Mesenchymal stem cell (in vitro differentiated cells and primary cell): Measurements from ENCODE around the gene ZKSCAN4.

Source experiments
- DNase-seq: peaks from one replicate; pipeline ENCODE4 v3.0.0-alpha.2; 2013
- H2AFZ ChIP-seq: one replicate; pipeline ENCODE4 v1.6.1; 2013; ENCODE audit warnings: low read depth, mild to moderate bottlenecking, control low read depth, inconsistent platforms, low read length, moderate library complexity
- H2AK5ac ChIP-seq: 2 replicates; pipeline ENCODE4 v1.6.1; 2013; ENCODE audit warnings: low read length, moderate library complexity, mild to moderate bottlenecking, inconsistent platforms; ENCODE audit not compliant: severe bottlenecking
- H2BK120ac ChIP-seq: one replicate; pipeline ENCODE4 v1.6.1; 2013; ENCODE audit warnings: low read depth, mild to moderate bottlenecking, inconsistent platforms, low read length, moderate library complexity
- H2BK12ac ChIP-seq, 2 experiments: one replicate each; pipeline ENCODE4 v1.6.1; 2013; ENCODE audit warnings: inconsistent platforms in 2 of 2, low read length in 2 of 2, mild to moderate bottlenecking in 2 of 2, moderate library complexity in 2 of 2, control low read depth in 1 of 2
- H2BK15ac ChIP-seq: one replicate; pipeline ENCODE4 v1.6.1; 2013; ENCODE audit warnings: mild to moderate bottlenecking, low read depth, inconsistent platforms; ENCODE audit not compliant: poor library complexity, severe bottlenecking
- H2BK5ac ChIP-seq: 2 replicates; pipeline ENCODE4 v1.6.1; 2013; ENCODE audit warnings: low read depth, mild to moderate bottlenecking, low read length, control low read depth, inconsistent platforms; ENCODE audit not compliant: poor library complexity, severe bottlenecking
- H3K14ac ChIP-seq, 2 experiments: one replicate each; pipeline ENCODE4 v1.6.1; 2013; ENCODE audit warnings: inconsistent platforms in 2 of 2, low read length in 2 of 2, control low read depth in 1 of 2, mild to moderate bottlenecking in 1 of 2, moderate library complexity in 1 of 2
- H3K18ac ChIP-seq, 2 experiments: one replicate each; pipeline ENCODE4 v1.6.1; 2013; ENCODE audit warnings: inconsistent platforms in 2 of 2, low read length in 2 of 2, control low read depth in 1 of 2, low read depth in 1 of 2, mild to moderate bottlenecking in 1 of 2
- H3K23ac ChIP-seq, 2 experiments: one replicate each; pipeline ENCODE4 v1.6.1; 2013; ENCODE audit warnings: inconsistent platforms in 2 of 2, low read length in 2 of 2, mild to moderate bottlenecking in 2 of 2, moderate library complexity in 2 of 2, control low read depth in 1 of 2
- H3K27ac ChIP-seq: 2 replicates; pipeline ENCODE4 v1.5.1; 2013; ENCODE audit warnings: mild to moderate bottlenecking, moderate library complexity, low read length, control low read depth, inconsistent platforms; ENCODE audit not compliant: poor library complexity, severe bottlenecking
- H3K27me3 ChIP-seq, 2 experiments: 2 replicates each; pipeline versions ENCODE4 v1.6.1 to v1.7.0; 2013; ENCODE audit warnings: low read length in 2 of 2, mild to moderate bottlenecking in 2 of 2, moderate library complexity in 2 of 2, control low read depth in 1 of 2, inconsistent platforms in 1 of 2; ENCODE audit not compliant: control insufficient read depth in 1 of 2, insufficient read depth in 1 of 2
- H3K36me3 ChIP-seq, 2 experiments: 2 replicates each; pipeline versions ENCODE4 v1.6.1 to v1.7.0; 2013; ENCODE audit warnings: low read length in 2 of 2, control low read depth in 1 of 2, inconsistent platforms in 1 of 2, low read depth in 1 of 2, mild to moderate bottlenecking in 1 of 2; ENCODE audit not compliant: insufficient read depth in 2 of 2, control insufficient read depth in 1 of 2
- H3K4ac ChIP-seq, 2 experiments: one replicate each; pipeline ENCODE4 v1.6.1; 2013; ENCODE audit warnings: inconsistent platforms in 2 of 2, low read length in 2 of 2, mild to moderate bottlenecking in 2 of 2, moderate library complexity in 2 of 2, control low read depth in 1 of 2, low read depth in 1 of 2
- H3K4me1 ChIP-seq: 2 replicates; pipeline ENCODE4 v1.6.1; 2013; ENCODE audit warnings: low read depth, low read length, control low read depth; ENCODE audit not compliant: control insufficient read depth, insufficient read depth
- H3K4me2 ChIP-seq: 2 replicates; pipeline ENCODE4 v1.6.1; 2013; ENCODE audit warnings: low read length, mild to moderate bottlenecking, inconsistent platforms; ENCODE audit not compliant: poor library complexity, severe bottlenecking
- H3K4me3 ChIP-seq, 2 experiments: 2 replicates each; pipeline versions ENCODE4 v1.5.1 to v1.7.0; 2013; ENCODE audit warnings: low read length in 2 of 2, mild to moderate bottlenecking in 2 of 2, control low read depth in 1 of 2, low read depth in 1 of 2; ENCODE audit not compliant: insufficient read depth in 1 of 2
- H3K79me1 ChIP-seq: replicated peaks from 2 replicates; pipeline ENCODE4 v1.6.1; 2013; ENCODE audit warnings: mild to moderate bottlenecking, control low read depth, low read length, inconsistent platforms; ENCODE audit not compliant: poor library complexity, severe bottlenecking
- H3K9ac ChIP-seq: 2 replicates; pipeline ENCODE4 v1.7.0; 2013; ENCODE audit warnings: mild to moderate bottlenecking, low read length, moderate library complexity
- H3K9me3 ChIP-seq: 2 replicates; pipeline ENCODE4 v1.7.0; 2013; ENCODE audit warnings: mild to moderate bottlenecking, low read length; ENCODE audit not compliant: control insufficient read depth
- H4K8ac ChIP-seq: one replicate; pipeline ENCODE4 v1.6.1; 2013; ENCODE audit warnings: inconsistent platforms, mild to moderate bottlenecking, low read length, moderate library complexity
- H4K91ac ChIP-seq: one replicate; pipeline ENCODE4 v1.6.1; 2013; ENCODE audit warnings: mild to moderate bottlenecking, low read length, inconsistent platforms
- WGBS: methylation state at CpG from one replicate; pipeline ENCODE4 v1.1.7; 2013; ENCODE audit warnings: mixed read lengths; 5-methylcytosine and 5-hydroxymethylcytosine counted together

The ZKSCAN4 gene

GRCh38 chr6:28274888-28275287, 22.8 kb upstream of the ZKSCAN4 start:
- Histone ChIP-seq H3K23ac (no peak overlapping the region), H3K79me1 (peaks cover 19% of the 10 kb centered on the region), H3K4me2 (no peak overlapping the region), H3K36me3 (peaks cover 13 to 63% of the 10 kb centered on the region in 2 experiments), H3K4ac (no peak overlapping the region), H3K18ac (no peak overlapping the region), H2BK15ac (no peak overlapping the region), H3K27ac (no peak overlapping the region), H3K4me3 (no peak overlapping the region), H2AFZ (no peak overlapping the region), H3K14ac (no peak overlapping the region), H4K8ac (no peak overlapping the region), H4K91ac (no peak overlapping the region), H3K4me1 (no peaks in the 10 kb centered on the region), H2AK5ac (no peak overlapping the region), H2BK12ac (no peak overlapping the region), H3K9me3 (no peaks in the 10 kb centered on the region), H3K9ac (no peak overlapping the region), H2BK5ac (no peak overlapping the region), H2BK120ac (no peak overlapping the region), H3K27me3 (no peaks in the 10 kb centered on the region)
- no peak for DNase-seq

- Histone ChIP-seq H3K27me3 (no peaks in the 10 kb centered on the region), H2BK5ac (no peak overlapping the region), H2AFZ (no peak overlapping the region), H3K9ac (peak overlapping the region; percentile 47), H3K4ac (no peak overlapping the region), H3K9me3 (no peaks in the 10 kb centered on the region), H2AK5ac (no peak overlapping the region), H3K4me1 (peaks cover 3% of the 10 kb centered on the region), H4K91ac (no peak overlapping the region), H2BK15ac (no peak overlapping the region), H4K8ac (no peak overlapping the region), H2BK120ac (no peak overlapping the region), H3K14ac (no peak overlapping the region), H3K18ac (no peak overlapping the region), H3K79me1 (peaks cover 21% of the 10 kb centered on the region), H3K27ac (peak overlapping the region; percentile 81), H3K23ac (no peak overlapping the region), H3K4me2 (no peak overlapping the region), H3K4me3 (no peak overlapping the region), H3K36me3 (peaks cover 10 to 30% of the 10 kb centered on the region in 2 experiments), H2BK12ac (no peak overlapping the region)
- DNase-seq, result peak; percentile 85
Measured at GRCh38 chr6:28269492-28269891, 17.4 kb upstream of the ZKSCAN4 start.

GRCh38 chr6:28267695-28268059, 15.6 kb upstream of the ZKSCAN4 start:
- peak overlapping the region in 1 of 2 experiments; percentile 96 for H3K4me3 ChIP-seq
- H3K27ac ChIP-seq, result peak overlapping the region; percentile 91
- H2BK5ac ChIP-seq, result no peak overlapping the region
- H3K23ac ChIP-seq, result no peak overlapping the region
- no peak for DNase-seq
- H2BK12ac ChIP-seq, result no peak overlapping the region
- no peak overlapping the region for H4K91ac ChIP-seq
- H3K9ac ChIP-seq, result peak overlapping the region; percentile 97
- H3K4me1 ChIP-seq, result peaks cover 3% of the 10 kb centered on the region
- H3K79me1 ChIP-seq, result peaks cover 19% of the 10 kb centered on the region
- H3K4me2 ChIP-seq, result peak overlapping the region; percentile 60
- H4K8ac ChIP-seq, result no peak overlapping the region
- 0% methylated on average over 1 of the region's 1 CpG for WGBS
- no peak overlapping the region for H2AK5ac ChIP-seq
- peak overlapping the region in 1 of 2 experiments; percentile 28 for H3K18ac ChIP-seq
- no peak overlapping the region for H3K14ac ChIP-seq
- no peak overlapping the region for H3K4ac ChIP-seq
- H2AFZ ChIP-seq, result no peak overlapping the region
- H3K36me3 ChIP-seq, result peaks cover 6 to 12% of the 10 kb centered on the region in 2 experiments
- H2BK15ac ChIP-seq, result no peak overlapping the region
- no peaks in the 10 kb centered on the region for H3K27me3 ChIP-seq
- no peak overlapping the region for H2BK120ac ChIP-seq
- no peaks in the 10 kb centered on the region for H3K9me3 ChIP-seq

GRCh38 chr6:28266962-28267694, 15.1 kb upstream of the ZKSCAN4 start, which contains the start of gene ZSCAN26:
ZSCAN26 (plus strand) TSS chr6:28267143; CDS start chr6:28271920, 4,777 bp downstream.
- under 1% methylated on average over 26 of the region's 32 CpGs for WGBS
- H3K79me1 ChIP-seq, result peaks cover 16% of the 10 kb centered on the region

More at GRCh38 chr6:28266962-28267694, 15.1 kb upstream of the ZKSCAN4 start, which contains the start of gene ZSCAN26:
- peak within 1 kb of the TSS; percentile 91 for H3K27ac ChIP-seq
- peak within 1 kb of the TSS in 1 of 2 experiments; percentile 53 for H3K14ac ChIP-seq
- H2BK15ac ChIP-seq, result no peak within 1 kb of the TSS
- peak within 1 kb of the TSS; percentile 63 to 96 for H3K4me3 ChIP-seq
- peaks cover 5 to 6% of the 10 kb centered on the region in 2 experiments for H3K36me3 ChIP-seq
- H3K4me2 ChIP-seq, result peak within 1 kb of the TSS; percentile 60
- peak within 1 kb of the TSS in 1 of 2 experiments; percentile 91 for H3K18ac ChIP-seq
- H3K23ac ChIP-seq, result peak within 1 kb of the TSS in 1 of 2 experiments; percentile 93
- H3K4me1 ChIP-seq, result peaks cover 3% of the 10 kb centered on the region
- peak within 1 kb of the TSS; percentile 3 for H2BK5ac ChIP-seq
- no peak within 1 kb of the TSS for H2AK5ac ChIP-seq
- H3K27me3 ChIP-seq, result no peaks in the 10 kb centered on the region
- peak within 1 kb of the TSS in 1 of 2 experiments; percentile 93 for H3K4ac ChIP-seq
- H4K91ac ChIP-seq, result peak within 1 kb of the TSS; percentile 5
- peak within 1 kb of the TSS; percentile 91 for H2AFZ ChIP-seq
- H3K9me3 ChIP-seq, result no peaks in the 10 kb centered on the region
- H4K8ac ChIP-seq, result peak within 1 kb of the TSS; percentile 24
- peak within 1 kb of the TSS; percentile 97 for H3K9ac ChIP-seq
- H2BK12ac ChIP-seq, result peak within 1 kb of the TSS in 1 of 2 experiments; percentile 57
- peak; percentile 91 for DNase-seq
- no peak within 1 kb of the TSS for H2BK120ac ChIP-seq
